Omental fat pad (tissue), 4 donors: Measurements from ENCODE around the gene PLD1. TPM values are rescaled to one million over a fixed set of nuclear protein-coding genes. Genes with fewer than 3 reads are reported as not detected.
A peak's percentile ranks its signal among the peaks of the same experiment; 100 is the strongest.

Experiments
- ATAC-seq: fragments of 150-250 bp; one replicate; pipeline ENCODE4 v1.9.1; 2016; ENCODE audit warnings: mild to moderate bottlenecking, moderate library complexity; ENCODE audit not compliant: low FRiP score
- DNase-seq: peaks from one replicate; pipeline ENCODE4 v3.0.0-alpha.2; 2019; ENCODE audit warnings: low spot score
- CTCF ChIP-seq, 3 donors: fragments of 450-650 bp; IDR thresholded peaks; one replicate each; pipeline ENCODE4 v1.5.1; 2016 to 2017; ENCODE audit warnings: antibody characterized with exemption in 3 of 3, mild to moderate bottlenecking in 3 of 3, moderate library complexity in 2 of 3
- total RNA-seq, 4 donors: library from RNA; depleted of rRNA; stranded (reverse); fragments of >200 nt; gene quantifications; one replicate each; pipeline ENCODE4 v1.1.0, GENCODE V29; 2016

The PLD1 gene
- total RNA-seq, 4 donors from 2014 or later: 9.7 to 73.3 (median 33.2) TPM

GRCh38 chr3:171755015-171755589 lies 55.2 kb downstream of the PLD1 start:
- TF ChIP-seq CTCF (IDR thresholded peaks at IDR 0.05): no peak
- ATAC-seq (no peak), DNase-seq (no peak)

DNA sequence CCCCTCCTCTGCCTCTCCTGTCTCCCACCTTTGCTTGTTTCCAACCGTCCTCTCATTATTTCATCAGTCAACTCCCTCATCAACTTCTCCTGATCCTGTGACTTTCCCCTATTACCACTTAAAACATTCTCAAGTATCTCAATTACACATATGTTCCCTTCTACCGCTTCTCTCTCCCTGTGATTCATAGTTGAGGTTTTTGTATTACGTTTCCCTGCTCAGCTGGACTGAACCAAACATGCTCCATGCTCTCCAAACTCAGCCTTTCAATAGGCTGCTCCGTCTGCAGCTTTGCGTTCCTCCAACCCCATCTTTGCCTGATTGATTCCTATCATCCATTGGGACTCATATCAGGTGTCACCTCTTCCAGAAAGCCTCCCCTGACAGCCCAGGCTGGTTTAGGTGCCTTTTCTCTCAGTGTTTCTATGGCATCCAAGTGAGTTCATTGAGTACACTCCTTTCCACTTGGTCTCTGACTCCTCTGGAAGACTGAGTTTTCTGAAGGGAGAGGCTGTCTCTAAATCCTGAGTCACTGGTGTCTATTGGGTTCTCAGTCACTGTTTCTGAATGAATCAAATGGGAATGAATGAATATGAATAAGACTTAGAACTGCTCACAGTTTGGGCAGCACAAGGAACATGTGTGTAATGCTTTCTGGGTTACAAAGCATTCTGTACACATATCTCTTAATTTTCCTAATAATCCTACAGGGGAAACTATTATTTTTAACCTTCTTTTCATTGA lies 56.4 kb downstream of the PLD1 start:
- peak; percentile 60 for ATAC-seq

GRCh38 chr3:171753025-171753472 lies 57.2 kb downstream of the PLD1 start:
- no peak for TF ChIP-seq CTCF (IDR thresholded peaks at IDR 0.05)
- no peak for DNase-seq
- no peak for ATAC-seq

More for the DNA sequence above, 56.4 kb downstream of the PLD1 start:
- no peak for TF ChIP-seq CTCF (IDR thresholded peaks at IDR 0.05)
- DNase-seq: no peak

DNA sequence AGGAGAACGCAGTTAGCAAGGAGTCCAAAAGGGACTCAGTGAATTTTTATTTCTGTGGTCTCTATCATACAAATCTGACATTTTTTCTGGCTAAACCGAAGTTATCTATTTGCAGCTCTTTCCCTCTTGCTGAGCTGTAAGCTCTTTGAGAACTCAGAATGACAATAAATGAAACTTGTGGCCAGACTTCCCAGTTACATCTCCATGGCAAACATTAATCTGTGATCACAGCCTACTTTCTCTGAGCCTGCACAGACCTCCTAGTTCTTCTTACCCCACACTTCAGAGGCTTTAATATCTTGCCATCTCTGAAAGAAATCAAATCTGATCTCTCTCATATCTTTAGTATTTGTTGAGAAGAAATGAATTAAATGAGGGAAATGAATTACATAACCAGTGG lies 58.0 kb downstream of the PLD1 start:
- no peak for TF ChIP-seq CTCF (IDR thresholded peaks at IDR 0.05)
- DNase-seq (no peak), ATAC-seq (no peak)

DNA sequence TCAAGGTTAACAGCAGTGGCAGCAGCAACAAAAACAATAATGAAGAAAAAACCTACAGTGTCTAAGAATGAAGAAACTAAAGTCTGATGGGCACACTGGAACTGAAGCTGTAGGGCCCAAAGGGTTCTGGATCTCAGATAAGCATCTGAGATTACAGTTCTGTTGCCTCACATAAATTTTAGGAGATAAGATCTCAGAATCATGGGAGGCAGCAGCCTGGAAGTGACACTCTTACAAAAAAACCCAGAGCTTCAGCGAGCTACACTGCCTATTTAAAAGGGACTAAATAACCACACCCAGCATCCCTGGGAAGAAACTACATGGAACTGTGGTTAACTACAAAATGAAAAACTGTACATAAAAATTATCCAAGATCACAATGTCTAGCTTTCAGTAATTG lies 61.2 kb downstream of the PLD1 start:
- ATAC-seq: no peak
- no peak for DNase-seq
- no peak for TF ChIP-seq CTCF (IDR thresholded peaks at IDR 0.05)

DNA sequence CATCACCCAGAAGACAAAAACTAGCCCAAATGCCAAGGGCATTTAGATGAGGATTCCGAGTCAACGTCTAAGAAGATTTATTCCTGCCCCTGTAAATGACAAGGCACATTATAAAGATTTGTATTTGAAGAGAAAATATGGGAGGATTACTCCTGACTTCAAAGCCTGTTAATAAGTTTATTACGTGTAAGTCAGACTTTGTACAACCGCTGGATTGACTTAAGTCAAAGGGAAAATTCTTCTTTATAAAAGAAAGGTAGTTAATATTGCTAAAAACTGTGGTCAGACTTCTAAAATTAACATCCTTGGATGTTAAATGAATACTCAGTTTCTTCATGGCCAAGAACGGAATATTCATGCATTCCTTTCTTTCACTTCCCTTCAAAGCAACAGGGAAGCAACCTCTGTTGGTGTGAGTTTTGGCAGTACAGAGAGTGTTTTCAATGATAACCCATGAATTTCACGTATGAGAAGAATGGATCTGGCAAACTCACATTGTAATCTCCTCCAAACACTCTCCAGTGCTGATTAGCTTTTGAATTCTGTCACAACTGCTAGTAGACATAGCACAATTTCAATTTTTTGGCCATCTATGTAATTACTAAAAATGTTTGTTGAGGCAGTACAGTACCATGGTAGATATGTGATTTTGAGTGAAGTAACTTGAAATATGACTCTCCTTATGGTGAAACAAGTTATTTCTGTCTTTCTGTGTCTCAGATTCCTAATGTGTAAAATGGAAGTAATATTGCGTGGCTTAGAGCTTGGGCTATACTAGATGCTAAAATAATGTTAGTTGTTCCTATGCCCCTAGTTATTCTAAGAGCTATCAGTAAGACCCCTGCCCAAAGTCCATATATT lies 62.0 kb downstream of the PLD1 start:
- TF ChIP-seq CTCF (IDR thresholded peaks at IDR 0.05): no peak
- peak; percentile 78 for ATAC-seq
- DNase-seq: no peak
